ENCODE results near the gene NCOA1.

- TF ChIP-seq CTCF (IDR thresholded peaks at IDR 0.05) (no peak), POLR2A (IDR thresholded peaks at IDR 0.05) (no peak)
These were observed 17.4 kb upstream of the NCOA1 start for GRCh38 chr2:24473626-24474025.
